ENCODE data around the gene INSYN1. TPM values are rescaled to one million over a fixed set of nuclear protein-coding genes. Genes with fewer than 3 reads are reported as not detected.
"Not testable (repeated sequence)": the region's sequence is repeated elsewhere in the genome, so short reads cannot be mapped to it uniquely, and the experiment has no call there.

The INSYN1 gene
- total RNA-seq, 1 donor: not detected

DNA sequence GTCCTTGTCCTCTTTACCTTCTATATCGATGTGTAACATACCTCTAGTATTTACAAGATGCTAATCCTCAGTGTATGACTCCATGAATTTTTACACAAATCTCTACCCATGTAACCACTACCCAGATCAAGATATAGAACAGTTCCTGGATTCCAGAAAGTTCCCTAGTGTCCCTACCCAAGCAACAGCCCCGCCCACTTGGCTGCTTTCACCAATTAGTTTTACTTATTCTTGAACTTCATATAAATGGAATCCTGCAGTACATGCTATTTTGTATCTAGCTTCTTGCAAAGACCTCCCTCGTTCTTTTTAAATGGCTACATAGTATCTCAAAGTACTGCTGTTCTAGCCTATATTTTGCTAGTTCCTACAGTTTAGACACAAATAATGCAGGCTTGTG is 35.9 kb downstream of the INSYN1 start:
- no peak for DNase-seq (ENCODE audit: low read depth in 2 of 3, low spot score in 2 of 3)

DNA sequence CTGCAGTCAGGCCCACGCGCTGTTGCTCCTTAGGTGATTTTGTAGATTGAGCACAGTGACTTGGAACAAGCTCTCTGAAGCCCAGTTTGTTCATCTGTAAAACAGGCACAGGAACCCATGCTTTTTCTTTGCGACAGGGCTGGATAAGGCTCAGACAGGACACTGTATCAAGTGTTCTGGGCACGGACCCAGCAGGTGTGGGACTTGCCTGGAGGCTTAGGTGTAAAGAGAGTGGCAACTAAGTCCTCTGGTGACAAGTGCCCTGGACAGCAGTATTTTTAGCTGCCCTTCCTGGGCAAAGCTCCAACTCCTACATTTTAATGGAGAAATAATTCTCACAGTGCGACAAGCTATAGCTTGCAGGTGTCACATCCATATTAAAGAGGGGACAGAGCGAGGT is 36.7 kb downstream of the INSYN1 start:
- DNase-seq (ENCODE audit: low read depth in 2 of 3, low spot score in 2 of 3): no peak

GRCh38 chr15:73715417-73715816 is 37.7 kb downstream of the INSYN1 start:
- no peak for DNase-seq (ENCODE audit: low read depth in 2 of 3, low spot score in 2 of 3)

DNA sequence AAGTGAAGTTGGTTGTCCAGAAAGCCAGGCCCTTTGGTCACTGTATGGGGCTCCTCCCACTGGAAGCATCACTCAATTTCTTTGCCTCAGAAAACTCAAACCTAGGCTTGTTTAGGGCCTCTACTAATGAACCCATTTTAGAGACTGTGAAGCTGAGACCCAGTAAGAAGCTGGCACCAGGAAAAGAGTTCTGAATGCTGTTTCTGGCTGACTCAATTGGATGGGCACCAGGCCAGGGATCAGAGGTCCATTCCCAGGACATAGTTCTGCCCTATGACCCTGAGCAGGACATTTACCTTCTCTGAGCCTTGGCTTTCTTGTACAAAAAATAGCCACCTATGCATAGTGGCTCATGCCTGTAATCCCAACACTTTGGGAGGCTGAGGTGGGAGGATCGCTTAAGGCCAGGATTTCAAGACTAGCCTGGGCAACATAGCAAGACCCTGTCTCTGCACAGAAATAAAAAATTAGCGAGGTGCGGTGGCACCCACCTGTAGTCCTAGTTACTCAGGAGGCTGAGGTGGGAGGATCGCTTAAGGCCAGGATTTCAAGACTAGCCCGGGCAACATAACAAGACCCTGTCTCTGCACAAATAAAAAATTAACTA is 38.4 kb downstream of the INSYN1 start:
- no peak for DNase-seq (ENCODE audit: low read depth in 2 of 3, low spot score in 2 of 3)

DNA sequence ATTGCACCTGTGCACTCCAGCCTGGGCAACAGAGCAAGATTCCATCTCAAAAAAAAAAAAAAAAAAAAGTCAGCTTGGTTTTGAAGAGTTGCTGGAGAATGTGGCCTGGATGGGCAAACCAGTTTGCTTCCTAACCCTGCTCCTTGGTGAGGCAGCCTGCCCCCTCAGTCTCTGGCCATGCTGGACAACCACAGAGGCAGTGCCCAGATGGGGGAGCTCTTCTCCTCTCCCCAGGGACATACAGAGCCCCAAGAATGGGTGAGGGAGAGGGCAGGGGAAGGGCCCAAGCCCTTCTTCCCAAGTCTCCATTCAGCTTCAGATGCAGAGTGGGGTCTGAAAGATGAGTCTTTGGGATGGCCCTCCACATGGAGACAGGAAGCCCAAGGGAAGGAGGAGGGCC is 41.0 kb downstream of the INSYN1 start:
- no peak for DNase-seq (ENCODE audit: low read depth in 2 of 3, low spot score in 2 of 3)

DNA sequence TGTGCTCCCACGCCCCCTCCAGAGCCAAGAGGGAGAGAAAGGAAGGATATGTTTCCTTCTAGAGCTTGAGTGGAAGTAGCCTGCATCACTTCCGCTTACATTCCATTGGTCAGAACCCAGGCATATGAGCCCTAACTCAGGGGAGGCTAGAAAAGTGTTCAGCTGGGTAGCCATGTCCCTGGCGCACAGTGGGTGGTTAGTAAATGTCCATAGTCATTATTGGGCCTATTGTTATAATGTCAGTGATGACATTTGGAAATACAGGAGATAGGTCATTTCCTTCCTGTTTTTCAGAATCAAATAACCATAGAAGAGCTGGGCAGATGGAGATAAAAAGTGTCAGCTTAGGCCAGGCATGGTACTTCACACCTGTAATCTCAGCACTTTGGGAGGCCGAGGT is 41.6 kb downstream of the INSYN1 start:
- DNase-seq (ENCODE audit: low read depth in 2 of 3, low spot score in 2 of 3): peak in 1 of 3 donors; percentile 31

DNA sequence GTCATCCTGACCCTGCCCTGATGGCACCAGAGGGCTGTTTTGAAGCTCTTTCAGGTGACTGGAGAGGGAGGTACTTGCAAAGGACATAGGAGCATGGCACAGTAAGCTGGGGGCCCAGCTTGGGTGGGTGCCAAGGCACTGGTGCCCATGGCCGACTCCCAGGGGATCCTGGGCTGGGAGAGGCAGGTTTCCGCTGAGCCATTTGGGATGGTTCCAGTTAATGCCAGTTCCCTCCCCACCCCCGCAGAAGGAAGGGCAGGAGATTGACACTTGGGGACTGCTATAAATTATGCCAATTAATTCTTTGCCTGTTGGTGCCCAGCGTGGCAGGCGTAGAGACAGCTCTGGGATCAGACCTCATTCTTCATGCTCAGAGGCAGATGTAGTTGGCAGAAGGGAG is 42.8 kb downstream of the INSYN1 start:
- no peak for DNase-seq (ENCODE audit: low read depth in 2 of 3, low spot score in 2 of 3)

GRCh38 chr15:73709686-73710085 is 43.5 kb downstream of the INSYN1 start:
- DNase-seq (ENCODE audit: low read depth in 2 of 3, low spot score in 2 of 3): no peak

GRCh38 chr15:73709241-73709640 is 43.9 kb downstream of the INSYN1 start:
- DNase-seq (ENCODE audit: low read depth in 2 of 3, low spot score in 2 of 3): no peak

- DNase-seq (ENCODE audit: low read depth in 2 of 3, low spot score in 2 of 3): no peak
Observed at GRCh38 chr15:73708691-73709090, 44.5 kb downstream of the INSYN1 start.

GRCh38 chr15:73704869-73705645 is 48.1 kb downstream of the INSYN1 start:
- peak; percentile 24 to 77 (median 66) for DNase-seq (ENCODE audit: low read depth in 2 of 3, low spot score in 2 of 3)

DNA sequence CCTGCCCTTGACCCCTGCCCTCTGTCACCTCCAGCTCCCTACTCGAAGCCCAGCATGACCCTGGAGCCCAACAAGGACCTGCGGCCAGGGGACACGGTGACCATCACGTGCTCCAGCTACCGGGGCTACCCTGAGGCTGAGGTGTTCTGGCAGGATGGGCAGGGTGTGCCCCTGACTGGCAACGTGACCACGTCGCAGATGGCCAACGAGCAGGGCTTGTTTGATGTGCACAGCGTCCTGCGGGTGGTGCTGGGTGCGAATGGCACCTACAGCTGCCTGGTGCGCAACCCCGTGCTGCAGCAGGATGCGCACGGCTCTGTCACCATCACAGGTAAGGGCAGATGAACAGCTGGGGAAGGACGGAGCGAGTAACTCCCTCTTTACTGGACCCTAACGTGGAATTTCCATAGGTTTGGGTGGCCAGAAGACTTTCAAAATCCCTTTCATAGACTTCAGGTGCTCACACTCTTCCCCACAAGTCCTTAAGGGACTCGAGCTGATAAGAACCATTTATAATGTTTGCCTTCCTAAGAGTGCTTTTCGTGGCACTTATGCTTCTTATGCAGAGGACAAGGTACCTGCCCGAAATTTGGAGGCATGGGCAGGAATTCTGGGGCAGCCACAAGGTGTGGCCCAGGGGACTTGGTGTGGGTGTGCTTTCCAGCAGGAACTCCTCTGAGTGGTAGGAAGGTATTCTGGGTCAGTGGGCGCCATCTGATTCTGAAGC is 48.8 kb downstream of the INSYN1 start:
- DNase-seq (ENCODE audit: low read depth in 2 of 3, low spot score in 2 of 3): not testable (repeated sequence)

GRCh38 chr15:73703601-73704000 is 49.5 kb downstream of the INSYN1 start:
- DNase-seq (ENCODE audit: low read depth in 2 of 3, low spot score in 2 of 3): not testable (repeated sequence)

DNA sequence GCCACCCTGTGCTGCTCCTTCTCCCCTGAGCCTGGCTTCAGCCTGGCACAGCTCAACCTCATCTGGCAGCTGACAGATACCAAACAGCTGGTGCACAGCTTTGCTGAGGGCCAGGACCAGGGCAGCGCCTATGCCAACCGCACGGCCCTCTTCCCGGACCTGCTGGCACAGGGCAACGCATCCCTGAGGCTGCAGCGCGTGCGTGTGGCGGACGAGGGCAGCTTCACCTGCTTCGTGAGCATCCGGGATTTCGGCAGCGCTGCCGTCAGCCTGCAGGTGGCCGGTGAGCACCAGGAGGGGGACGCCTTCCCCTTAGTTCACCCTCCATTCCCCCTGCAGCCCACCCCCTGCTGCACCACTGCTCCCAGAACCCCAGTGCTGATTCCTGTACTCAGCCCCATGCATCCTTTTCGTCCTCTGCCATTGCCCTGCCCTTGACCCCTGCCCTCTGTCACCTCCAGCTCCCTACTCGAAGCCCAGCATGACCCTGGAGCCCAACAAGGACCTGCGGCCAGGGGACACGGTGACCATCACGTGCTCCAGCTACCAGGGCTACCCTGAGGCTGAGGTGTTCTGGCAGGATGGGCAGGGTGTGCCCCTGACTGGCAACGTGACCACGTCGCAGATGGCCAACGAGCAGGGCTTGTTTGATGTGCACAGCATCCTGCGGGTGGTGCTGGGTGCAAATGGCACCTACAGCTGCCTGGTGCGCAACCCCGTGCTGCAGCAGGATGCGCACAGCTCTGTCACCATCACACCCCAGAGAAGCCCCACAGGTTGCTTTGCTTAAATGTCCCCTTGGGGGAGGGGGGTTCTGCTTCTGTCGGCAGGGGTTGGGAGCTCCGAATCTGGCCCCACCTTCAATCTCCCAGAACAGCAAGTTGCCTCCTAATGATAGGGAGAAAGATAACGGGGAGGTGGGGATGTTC is 50.6 kb downstream of the INSYN1 start:
- DNase-seq (ENCODE audit: low read depth in 2 of 3, low spot score in 2 of 3): not testable (repeated sequence)

GRCh38 chr15:73700041-73700842 is 52.9 kb downstream of the INSYN1 start:
- DNase-seq (ENCODE audit: low read depth in 2 of 3, low spot score in 2 of 3): peak; percentile 62 to 90 (median 80)

DNA sequence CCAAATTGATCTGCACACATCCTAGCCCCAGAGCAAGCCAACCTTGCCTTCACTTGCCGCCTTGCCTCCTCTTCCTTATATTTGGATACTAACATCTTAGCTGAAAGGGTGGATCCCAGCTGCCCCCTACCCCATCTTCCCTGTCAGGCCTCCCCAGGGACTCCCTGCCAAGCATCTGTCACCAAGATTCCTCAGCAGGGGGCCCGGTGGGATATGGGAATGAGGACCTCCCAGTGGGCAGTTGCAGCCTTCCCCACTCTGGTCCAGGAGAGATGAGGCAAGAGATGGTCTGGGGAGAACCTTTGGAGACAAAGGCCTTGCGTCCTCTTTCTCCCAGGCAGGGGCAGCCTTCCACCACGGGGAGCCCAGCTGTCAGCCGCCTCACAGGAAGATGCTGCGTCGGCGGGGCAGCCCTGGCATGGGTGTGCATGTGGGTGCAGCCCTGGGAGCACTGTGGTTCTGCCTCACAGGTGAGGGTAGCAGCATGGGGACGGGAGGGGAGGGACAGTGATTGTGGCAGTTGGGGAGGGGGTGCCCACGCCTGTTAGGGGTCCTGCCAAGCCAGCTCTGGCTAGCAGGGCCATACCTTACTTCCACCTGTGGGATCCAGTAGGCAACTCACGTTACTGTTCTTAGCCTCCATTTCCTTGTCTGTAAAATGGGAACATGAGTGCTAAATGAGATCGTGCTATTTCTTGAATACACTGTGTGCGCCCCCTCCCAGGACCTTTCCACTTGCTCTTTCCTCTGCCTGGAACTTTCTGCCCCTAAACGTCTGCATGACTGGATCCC is 53.7 kb downstream of the INSYN1 start:
- DNase-seq (ENCODE audit: low read depth in 2 of 3, low spot score in 2 of 3): no peak

DNA sequence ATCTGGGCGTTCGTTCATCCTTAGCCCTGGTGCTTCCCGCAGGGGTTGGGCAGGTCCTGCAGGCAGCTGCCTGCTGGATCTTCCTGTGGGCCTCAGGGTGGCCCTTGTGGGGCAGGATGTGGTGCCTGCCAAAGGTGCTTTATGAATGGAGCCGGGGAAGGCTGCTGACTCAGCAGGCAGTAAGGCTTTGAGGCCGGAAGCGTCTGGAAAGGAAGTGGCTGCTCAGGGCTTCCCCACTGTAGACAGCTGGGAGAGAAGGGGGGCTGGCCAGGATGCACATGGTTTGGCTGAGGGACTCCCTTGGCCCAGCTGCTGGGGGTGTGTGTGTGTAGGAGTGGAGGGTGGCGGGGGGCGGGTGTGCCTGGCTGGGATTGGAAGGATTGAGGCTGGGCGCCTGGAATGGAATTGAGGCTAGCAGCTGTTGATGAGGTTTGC is 56.1 kb downstream of the INSYN1 start:
- peak; percentile 31 to 99 (median 97) for DNase-seq (ENCODE audit: low read depth in 2 of 3, low spot score in 2 of 3)

- DNase-seq (ENCODE audit: low read depth in 2 of 3, low spot score in 2 of 3): no peak
Observed at GRCh38 chr15:73696641-73697001, 56.5 kb downstream of the INSYN1 start.
